ENCODE results near the gene SUSD1. TPM values are rescaled to one million over a fixed set of nuclear protein-coding genes. Genes with fewer than 3 reads are reported as not detected.

The SUSD1 gene
- total RNA-seq, 4 donors from 2014 or later: 2.6 to 6.2 (median 3.4) TPM

DNA sequence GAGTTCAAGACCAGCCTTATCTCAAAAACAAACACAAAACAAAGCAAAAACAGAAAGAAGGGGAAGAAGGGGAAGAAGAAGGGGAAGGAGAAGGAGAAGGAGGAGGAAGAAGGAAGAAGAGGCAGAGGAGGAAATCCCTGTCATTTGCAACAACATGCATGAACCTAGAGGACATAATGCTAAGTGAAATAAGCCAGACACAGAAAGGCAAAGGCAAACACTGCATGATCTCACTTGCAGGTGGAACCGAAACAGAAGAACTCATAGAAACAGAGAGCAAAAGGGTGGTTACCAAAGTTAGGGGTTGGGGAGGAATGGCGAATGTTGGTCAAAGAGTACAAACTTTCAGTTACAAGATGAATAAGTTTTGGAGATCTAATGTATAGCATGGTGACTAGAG, 143.1 kb downstream of the SUSD1 start:
- WGBS, 2 donors: 89 to 92% methylated on average over 2 of the region's 2 CpGs

GRCh38 chr9:112031400-112031799, 143.7 kb downstream of the SUSD1 start:
- intact Hi-C loops (cut with DNase I; ENCODE audit: low total_unique reads): no loop called here
- DNase-seq (ENCODE audit: low spot score in 2 of 2): no peak
- H3K4me3 ChIP-seq (ENCODE audit: low read depth, poor library complexity, severe bottlenecking): no peak overlapping the region
- no peak for TF ChIP-seq POLR2A (IDR thresholded peaks at IDR 0.05)
- TF ChIP-seq, protein P1, sequence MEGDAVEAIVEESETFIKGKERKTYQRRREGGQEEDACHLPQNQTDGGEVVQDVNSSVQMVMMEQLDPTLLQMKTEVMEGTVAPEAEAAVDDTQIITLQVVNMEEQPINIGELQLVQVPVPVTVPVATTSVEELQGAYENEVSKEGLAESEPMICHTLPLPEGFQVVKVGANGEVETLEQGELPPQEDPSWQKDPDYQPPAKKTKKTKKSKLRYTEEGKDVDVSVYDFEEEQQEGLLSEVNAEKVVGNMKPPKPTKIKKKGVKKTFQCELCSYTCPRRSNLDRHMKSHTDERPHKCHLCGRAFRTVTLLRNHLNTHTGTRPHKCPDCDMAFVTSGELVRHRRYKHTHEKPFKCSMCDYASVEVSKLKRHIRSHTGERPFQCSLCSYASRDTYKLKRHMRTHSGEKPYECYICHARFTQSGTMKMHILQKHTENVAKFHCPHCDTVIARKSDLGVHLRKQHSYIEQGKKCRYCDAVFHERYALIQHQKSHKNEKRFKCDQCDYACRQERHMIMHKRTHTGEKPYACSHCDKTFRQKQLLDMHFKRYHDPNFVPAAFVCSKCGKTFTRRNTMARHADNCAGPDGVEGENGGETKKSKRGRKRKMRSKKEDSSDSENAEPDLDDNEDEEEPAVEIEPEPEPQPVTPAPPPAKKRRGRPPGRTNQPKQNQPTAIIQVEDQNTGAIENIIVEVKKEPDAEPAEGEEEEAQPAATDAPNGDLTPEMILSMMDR (IDR thresholded peaks at IDR 0.05): no peak
- WGBS, 2 donors: 55 to 79% methylated on average over 3 of the region's 3 CpGs

More for the DNA sequence above, 143.1 kb downstream of the SUSD1 start:
- no peak overlapping the region for H3K4me3 ChIP-seq (ENCODE audit: low read depth, poor library complexity, severe bottlenecking)
- no peak for DNase-seq (ENCODE audit: low spot score in 2 of 2)
- intact Hi-C loops (cut with DNase I; ENCODE audit: low total_unique reads): no loop called here
- TF ChIP-seq, protein P1 (IDR thresholded peaks at IDR 0.05): no peak
- no peak for TF ChIP-seq POLR2A (IDR thresholded peaks at IDR 0.05)

- 45 to 52% methylated on average over 3 of the region's 3 CpGs for WGBS, 2 donors
- DNase-seq (ENCODE audit: low spot score in 2 of 2): no peak
- H3K4me3 ChIP-seq (ENCODE audit: low read depth, poor library complexity, severe bottlenecking): no peak overlapping the region
- intact Hi-C loops (cut with DNase I; ENCODE audit: low total_unique reads): no loop called here
- TF ChIP-seq POLR2A (IDR thresholded peaks at IDR 0.05): no peak
- TF ChIP-seq, protein P1 (IDR thresholded peaks at IDR 0.05): no peak
Measured at GRCh38 chr9:112029921-112030444, 145.1 kb downstream of the SUSD1 start.

DNA sequence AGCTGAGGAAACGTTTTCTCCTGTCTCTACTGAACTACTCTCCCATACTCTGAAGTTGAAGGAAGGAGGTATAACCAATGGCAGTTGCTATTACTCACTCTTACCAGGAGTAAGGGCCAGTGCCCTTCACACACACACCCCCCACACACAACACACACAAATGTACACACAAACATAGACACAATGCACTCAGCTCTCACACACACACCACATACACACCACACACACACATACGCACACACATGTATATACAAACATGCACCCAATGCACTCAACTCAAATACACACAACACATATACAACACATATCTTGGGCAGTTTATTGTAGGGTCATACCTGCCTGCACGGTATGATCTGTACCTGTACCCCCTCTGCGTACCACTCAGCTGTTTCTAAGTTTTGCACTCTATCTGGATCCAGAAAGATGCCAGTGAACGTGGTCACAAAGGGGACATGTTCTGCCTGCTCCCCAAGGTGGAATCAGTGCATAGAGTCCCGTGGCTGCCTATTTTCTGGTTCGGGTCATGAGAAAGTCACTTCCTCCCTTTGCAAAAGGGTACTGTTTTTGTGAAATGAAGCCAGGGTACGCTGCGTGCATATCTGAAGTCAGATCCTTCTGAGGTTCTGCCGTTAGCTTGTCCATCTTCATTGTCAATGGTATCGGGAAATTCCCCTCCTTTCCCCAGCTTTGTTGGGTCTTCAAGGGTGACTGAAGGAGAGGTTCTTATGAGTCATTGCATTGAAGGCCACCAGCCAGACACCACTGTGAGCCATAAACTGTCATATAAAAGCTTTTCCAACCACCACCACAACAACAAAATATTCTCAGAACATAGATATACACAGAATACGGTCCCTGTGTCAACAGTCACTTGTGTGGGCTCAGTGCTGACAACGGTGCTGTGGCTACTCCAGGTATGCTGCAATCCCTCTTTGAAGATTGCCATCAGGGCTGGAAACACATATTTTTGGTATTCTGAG, 146.6 kb downstream of the SUSD1 start:
- TF ChIP-seq POLR2A (IDR thresholded peaks at IDR 0.05): no peak
- WGBS, 2 donors: 79 to 88% methylated on average over 13 of the region's 13 CpGs
- H3K4me3 ChIP-seq (ENCODE audit: low read depth, poor library complexity, severe bottlenecking): no peak overlapping the region
- DNase-seq (ENCODE audit: low spot score in 2 of 2): no peak
- intact Hi-C loops (cut with DNase I; ENCODE audit: low total_unique reads): no loop called here

DNA sequence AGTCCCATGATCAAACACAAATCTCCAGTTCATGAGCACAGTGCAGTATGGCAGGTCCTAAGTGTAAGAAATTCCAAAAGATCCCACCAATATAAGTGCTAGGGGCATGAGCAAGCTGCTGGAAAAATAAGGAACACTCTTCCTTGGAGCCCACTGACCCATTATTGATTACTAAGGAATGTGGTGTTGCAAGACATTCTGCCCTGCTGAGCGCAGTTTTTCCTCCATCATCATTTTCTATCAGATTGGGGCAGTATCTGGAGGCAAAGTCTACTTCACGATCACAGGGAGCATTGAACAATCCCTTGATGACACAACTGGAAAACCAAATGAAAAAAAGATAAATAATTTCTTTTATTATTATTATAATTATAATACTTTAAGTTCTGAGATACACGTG, 149.2 kb downstream of the SUSD1 start:
- intact Hi-C loops (cut with DNase I; ENCODE audit: low total_unique reads): no loop called here
- WGBS, 2 donors: 93% methylated on average over 3 of the region's 3 CpGs
- no peak overlapping the region for H3K4me3 ChIP-seq (ENCODE audit: low read depth, poor library complexity, severe bottlenecking)
- DNase-seq (ENCODE audit: low spot score in 2 of 2): no peak
- no peak for TF ChIP-seq POLR2A (IDR thresholded peaks at IDR 0.05)
- TF ChIP-seq, protein P1 (IDR thresholded peaks at IDR 0.05): no peak

DNA sequence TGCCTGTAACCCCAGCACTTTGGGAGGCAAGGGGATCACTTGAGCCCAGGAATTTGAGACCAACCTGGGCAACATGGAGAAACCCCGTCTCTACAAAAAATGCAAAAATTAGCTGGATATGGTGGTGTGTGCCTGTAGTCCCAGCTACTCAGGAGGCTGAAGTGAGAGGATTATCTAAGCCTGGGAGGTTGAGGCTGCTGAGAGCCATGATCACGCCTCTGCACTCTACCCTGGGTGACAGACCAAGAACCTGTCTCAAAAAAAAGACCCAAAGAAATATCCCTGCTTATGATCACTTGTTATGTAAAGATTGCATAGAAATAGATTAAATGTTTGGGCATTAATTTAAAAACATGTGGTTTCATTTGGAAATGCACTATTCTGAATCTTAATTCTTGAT, 153.4 kb downstream of the SUSD1 start:
- H3K4me3 ChIP-seq (ENCODE audit: low read depth, poor library complexity, severe bottlenecking): no peak overlapping the region
- intact Hi-C loops (cut with DNase I; ENCODE audit: low total_unique reads): no loop called here
- no peak for DNase-seq (ENCODE audit: low spot score in 2 of 2)
- 90 to 93% methylated on average over 2 of the region's 2 CpGs for WGBS, 2 donors
- no peak for TF ChIP-seq POLR2A (IDR thresholded peaks at IDR 0.05)
- TF ChIP-seq, protein P1 (IDR thresholded peaks at IDR 0.05): no peak

Measured in lower leg skin (tissue), 4 donors.